Lung (tissue), 16 donors: ENCODE measurements around the gene ZFR. TPM values are rescaled to one million over a fixed set of nuclear protein-coding genes. Genes with fewer than 3 reads are reported as not detected.

ENCODE experiments used
- ATAC-seq: fragments of 200-7000 bp; cut with Tn5 transposase; one replicate; pipeline ENCODE4 v1.9.1; 2020; ENCODE audit warnings: moderate number of reproducible peaks; ENCODE audit not compliant: insufficient read depth, low FRiP score
- DNase-seq, 3 donors: peaks; one replicate each; pipeline ENCODE4 v3.0.0-alpha.2; 2013 to 2017
- H3K27ac ChIP-seq, 2 donors: one replicate each; pipeline ENCODE4 v1.5.1; 2013; ENCODE audit warnings: mild to moderate bottlenecking in 2 of 2, moderate library complexity in 2 of 2, control low read depth in 1 of 2, inconsistent platforms in 1 of 2, low read depth in 1 of 2, low read length in 1 of 2
- H3K27me3 ChIP-seq, 3 donors: one replicate each; pipeline ENCODE4 v1.5.1; 2013; ENCODE audit warnings: low read length in 2 of 3; ENCODE audit not compliant: control insufficient read depth in 3 of 3, insufficient read depth in 3 of 3
- H3K36me3 ChIP-seq, 4 donors: one replicate each; pipeline ENCODE4 v1.5.1; 2013; ENCODE audit warnings: low read length in 4 of 4, mild to moderate bottlenecking in 1 of 4, moderate library complexity in 1 of 4; ENCODE audit not compliant: control insufficient read depth in 4 of 4, insufficient read depth in 4 of 4
- H3K4me1 ChIP-seq, 5 donors: one replicate each; pipeline ENCODE4 v1.5.1; 2013; ENCODE audit warnings: low read length in 5 of 5, mild to moderate bottlenecking in 2 of 5, moderate library complexity in 1 of 5; ENCODE audit not compliant: control insufficient read depth in 5 of 5, insufficient read depth in 5 of 5
- H3K4me3 ChIP-seq: one replicate; pipeline ENCODE4 v1.5.1; 2013; ENCODE audit warnings: mild to moderate bottlenecking, control low read depth, moderate library complexity
- H3K9ac ChIP-seq, 2 donors: one replicate each; pipeline ENCODE4 v1.5.1; 2013; ENCODE audit warnings: low read length in 2 of 2, control low read depth in 1 of 2; ENCODE audit not compliant: insufficient read depth in 1 of 2
- H3K9me3 ChIP-seq, 4 donors: one replicate each; pipeline ENCODE4 v1.5.1; 2013; ENCODE audit warnings: low read length in 3 of 4, mild to moderate bottlenecking in 1 of 4, moderate library complexity in 1 of 4; ENCODE audit not compliant: control insufficient read depth in 4 of 4, insufficient read depth in 3 of 4
- CTCF ChIP-seq: IDR thresholded peaks from 2 replicates; pipeline ENCODE4 v1.5.1; 2012; ENCODE audit warnings: mild to moderate bottlenecking; ENCODE audit errors: control extremely low read depth, extremely low read depth
- WGBS, 2 donors: extraction: QIAGEN DNeasy Blood & Tissue Kit; methylation state at CpG; one replicate each; pipeline ENCODE4 v1.1.7; 2013; 5-methylcytosine and 5-hydroxymethylcytosine counted together
- long read RNA-seq, 5 donors: transcript quantifications; one replicate each; lab custom pipeline, GENCODE V29; 2026
- polyA plus RNA-seq, 2 donors: library from polyadenylated mRNA; stranded (reverse); fragments of 200-250 nt; gene quantifications; one replicate each; pipeline ENCODE4 v1.2.1, GENCODE V29; 2013
- total RNA-seq, 2 donors: library from RNA; depleted of rRNA in 1 of 2; stranded (reverse); fragments of >200 nt in 1 of 2; gene quantifications; one replicate each; pipeline ENCODE4 v1.2.1, GENCODE V29; 2014 to 2021
- donor health status: control.
- donor health status: control.
- donor health status: Bipolar disorder and iron deficiency.
- donor health status: healthy.
- donor health status: DM: yes; HTN: yes; CAD: no.

Gene ZFR
- total RNA-seq = 10 to 100 TPM; 45.2 to 91.8 TPM
- polyA plus RNA-seq = 10 to 100 TPM; 23.0 to 30.5 TPM
- long read RNA-seq, donor 1, full-length matches to known transcripts = 17 of 59 reads
- long read RNA-seq, donor 1, partial matches to known transcripts = 42 of 59 reads
- long read RNA-seq, donor 1, other reads (novel, unspliced or antisense) = 0 of 59 reads
- long read RNA-seq, donor 2, transcript ZFR-204 (6 exons, 1,159 nt) = major isoform, 6 of 13 reads
- long read RNA-seq, donor 2, partial matches to known transcripts = 5 of 13 reads
- long read RNA-seq, donor 2, other reads (novel, unspliced or antisense) = 0 of 13 reads
- long read RNA-seq, donor 3, full-length matches to known transcripts = 9 of 17 reads
- long read RNA-seq, donor 3, partial matches to known transcripts = 8 of 17 reads
- long read RNA-seq, donor 3, other reads (novel, unspliced or antisense) = 0 of 17 reads
- long read RNA-seq, donor 4, partial matches to known transcripts = 8 of 20 reads
- long read RNA-seq, donor 4, other reads (novel, unspliced or antisense) = 0 of 20 reads
- long read RNA-seq, donor 5, full-length matches to known transcripts = 20 of 58 reads
- long read RNA-seq, donor 5, partial matches to known transcripts = 38 of 58 reads
- long read RNA-seq, donor 5, other reads (novel, unspliced or antisense) = 0 of 58 reads

- Histone ChIP-seq H3K27me3 (peaks cover 0 to 6% (median 4%) of the 10 kb centered on the region in 3 donors), H3K4me1 (peaks cover 4 to 20% (median 8%) of the 10 kb centered on the region in 5 donors), H3K36me3 (no peaks in the 10 kb centered on the region), H3K4me3 (peak within 1 kb of the TSS; percentile 97), H3K9ac (peak within 1 kb of the TSS; percentile 63 to 71), H3K27ac (peak within 1 kb of the TSS; percentile 85 to 89), H3K9me3 (no peaks in the 10 kb centered on the region)
- DNase-seq (peak; percentile 93 to 95 (median 93)), ATAC-seq (peak; percentile 95)
- no peak for TF ChIP-seq CTCF
- WGBS, 2 donors = 9 to 10% methylated on average over 54 to 70 of the region's 70 CpGs
Measured at GRCh38 chr5:32444431-32445286, at the start of gene ZFR. Gene ZFR, minus strand, starts transcription at chr5:32444740. Its CDS starts 82 bp downstream, at chr5:32444658.

DNA sequence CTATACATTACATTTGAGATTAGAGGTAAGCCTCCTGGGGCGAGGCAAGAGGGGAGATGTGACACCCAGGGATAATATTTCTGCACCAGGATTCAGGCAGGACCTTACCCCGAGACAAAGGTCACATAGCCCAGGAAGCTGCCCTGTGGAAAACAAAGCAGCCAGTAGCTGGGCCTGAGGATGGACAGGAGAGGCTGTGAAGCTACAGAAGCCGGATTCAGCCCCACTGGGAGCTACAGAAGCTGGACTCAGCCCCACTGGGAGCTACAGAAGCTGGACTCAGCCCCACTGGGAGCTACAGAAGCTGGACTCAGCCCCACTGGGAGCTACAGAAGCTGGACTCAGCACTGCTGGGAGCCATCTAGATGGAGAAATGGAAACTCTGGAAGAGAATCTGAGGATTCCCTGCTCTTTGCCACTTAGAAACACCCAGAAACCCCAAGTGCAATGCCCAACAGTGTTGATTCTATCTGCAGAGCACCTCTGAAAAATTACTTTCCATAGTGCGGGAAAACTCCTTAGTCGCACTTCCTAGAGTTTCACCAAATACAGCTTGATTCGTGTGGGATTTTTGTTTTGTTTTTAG, 46.5 kb upstream of the ZFR start:
- Histone ChIP-seq H3K4me3 (no peak overlapping the region), H3K36me3 (no peaks in the 10 kb centered on the region), H3K27ac (no peak overlapping the region), H3K4me1 (peaks cover 0 to 5% (median 0%) of the 10 kb centered on the region in 5 donors), H3K9me3 (no peaks in the 10 kb centered on the region), H3K27me3 (no peaks in the 10 kb centered on the region), H3K9ac (no peak overlapping the region)
- DNase-seq (no peak), ATAC-seq (no peak)
- 92 to 96% methylated on average over 6 of the region's 6 CpGs for WGBS, 2 donors
- TF ChIP-seq CTCF = no peak

DNA sequence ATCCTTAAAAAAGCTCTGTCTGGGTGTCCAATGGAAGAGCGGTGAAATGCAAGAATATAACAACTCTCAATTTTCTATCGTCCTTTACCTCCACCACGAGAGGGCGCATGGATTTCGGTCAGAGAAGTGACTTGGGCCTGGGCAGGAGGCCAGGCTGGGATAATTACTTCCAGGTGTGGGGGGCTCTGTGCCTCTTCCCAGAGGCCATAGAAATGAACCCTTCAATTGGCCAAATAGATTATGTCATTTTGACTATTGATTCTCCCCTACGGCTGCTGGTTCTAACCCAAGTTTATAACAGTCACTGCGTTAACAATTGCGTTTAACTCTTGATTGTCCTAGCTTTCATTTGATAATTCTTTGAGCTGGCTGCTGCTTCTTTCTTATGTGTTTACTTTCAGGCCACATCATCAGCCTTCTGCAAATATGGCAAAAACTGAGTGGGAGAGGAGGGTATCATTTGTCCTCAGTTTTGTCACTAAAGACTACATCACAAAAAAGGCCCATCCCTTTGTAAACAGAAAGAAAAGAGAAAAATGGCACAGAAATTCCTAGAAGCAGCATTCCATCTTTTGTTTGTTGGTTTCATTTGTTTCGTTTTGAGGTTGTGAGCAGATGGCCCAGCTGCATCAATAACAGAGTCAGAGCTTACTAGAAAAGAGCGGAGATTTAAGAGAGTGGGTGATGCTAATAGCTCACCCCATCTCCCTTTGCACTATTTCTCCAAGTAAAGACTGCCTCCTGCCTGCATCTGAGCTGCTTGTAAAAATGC, 45.4 kb upstream of the ZFR start:
- 28 to 38% methylated on average over 10 of the region's 10 CpGs for WGBS, 2 donors
- DNase-seq (peak; percentile 85 to 92 (median 91)), ATAC-seq (peak; percentile 27)
- H3K27ac ChIP-seq = no peak overlapping the region
- H3K4me1 ChIP-seq = peaks cover 0 to 5% (median 0%) of the 10 kb centered on the region in 5 donors
- no peak overlapping the region for H3K4me3 ChIP-seq
- peak; percentile 66 for TF ChIP-seq CTCF
- H3K27me3 ChIP-seq = no peaks in the 10 kb centered on the region
- no peak overlapping the region for H3K9ac ChIP-seq
- H3K9me3 ChIP-seq = no peaks in the 10 kb centered on the region
- H3K36me3 ChIP-seq = no peaks in the 10 kb centered on the region
